Cardiac septum (tissue), 1 donor: Measurements from ENCODE around the gene CCNL2. TPM values are rescaled to one million over a fixed set of nuclear protein-coding genes. Genes with fewer than 3 reads are reported as not detected.

Experiments used
- DNase-seq: peaks from one replicate; pipeline ENCODE4 v3.0.0-alpha.2; 2020; ENCODE audit warnings: low spot score
- intact Hi-C: fragments of 100-400 bp; cut with DNase I; formaldehyde crosslinking; loops from one replicate; pipeline ENCODE4 v1.14.0; 2022
- microRNA-seq: library from miRNA; unstranded; fragments of <30 nt; microRNA quantifications from one replicate; pipeline ENCODE4 v1.2.0, GENCODE V29; 2020
- total RNA-seq: library from RNA; stranded (reverse); fragmentation: NEBNext Ultra II Directional; extraction: Animal tissue kit (Norgen Biotek cat#: 25700); gene quantifications from one replicate; pipeline ENCODE4 v1.2.1, GENCODE V29; 2021
- donor health status: DM: no; HTN: no; CAD: no.

The CCNL2 gene
- total RNA-seq, 1 donor from 2014 or later = 78.6 TPM

DNA sequence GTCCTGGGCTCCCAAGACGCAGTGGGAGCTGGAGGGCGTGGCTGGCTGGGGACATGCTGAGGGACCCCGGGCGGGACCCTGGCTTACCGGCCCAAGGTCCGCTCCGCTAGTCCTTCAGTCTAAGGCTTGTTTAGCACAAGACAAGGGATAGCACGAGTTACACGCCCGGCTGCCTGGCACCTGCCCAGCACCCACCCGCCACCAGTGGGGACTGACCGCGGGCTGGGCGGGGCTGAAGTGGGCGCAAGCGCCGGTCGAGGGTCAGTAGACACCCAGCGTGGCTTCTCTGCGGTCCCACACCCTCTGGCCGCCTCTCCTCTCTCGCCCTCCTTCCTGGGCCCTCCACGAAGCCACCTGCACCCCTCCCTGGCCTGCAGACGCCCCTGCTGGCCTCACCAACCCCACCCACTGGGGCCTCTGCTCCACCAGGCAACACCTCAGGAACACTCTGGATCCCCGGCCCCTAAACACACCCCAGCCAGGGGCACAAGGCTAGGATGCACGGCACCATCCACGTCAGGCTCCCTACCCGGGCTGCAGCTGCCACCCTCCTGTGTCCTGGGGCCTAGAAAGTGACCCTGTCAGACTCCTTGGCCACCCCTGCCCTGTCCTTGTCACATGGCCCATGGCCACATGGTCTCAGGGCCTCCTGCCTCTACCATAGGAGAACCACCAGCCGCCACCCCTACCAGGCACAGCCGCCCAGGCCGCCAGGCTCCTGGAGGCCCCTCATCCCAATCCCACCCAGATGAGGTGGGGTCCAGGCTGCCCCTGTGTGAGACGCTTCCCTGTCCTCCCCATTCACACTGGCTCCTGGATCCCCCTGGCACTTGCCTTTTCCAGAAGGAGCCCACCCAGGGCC is 62.0 kb downstream of the CCNL2 start:
- no peak for DNase-seq
- intact Hi-C loops = no loop called here

- no peak for DNase-seq
- intact Hi-C loops = no loop called here
Measured at GRCh38 chr1:1336446-1336845, 62.7 kb downstream of the CCNL2 start.

DNA sequence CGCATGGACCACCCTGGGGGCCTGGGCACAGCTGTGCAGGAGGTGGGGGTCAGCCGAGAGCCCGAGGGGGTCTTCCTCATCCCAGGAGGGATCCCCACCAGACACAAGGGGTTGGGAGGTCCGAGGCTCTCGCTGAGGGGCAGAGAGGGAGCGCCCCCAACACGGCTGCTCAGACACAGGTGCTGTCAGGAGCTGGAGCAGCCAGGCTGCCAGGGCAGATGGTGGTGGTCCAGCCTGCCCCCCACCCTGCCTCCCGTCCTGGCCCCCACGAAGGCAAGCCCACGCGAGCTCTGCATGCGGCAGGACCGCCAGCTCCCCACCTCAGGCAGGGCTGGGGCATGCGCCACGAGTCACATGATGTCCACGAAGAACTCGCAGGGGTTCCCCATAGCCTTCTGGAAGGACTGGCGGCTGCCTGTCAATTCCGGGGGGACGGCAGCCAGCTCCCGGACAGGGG is 63.3 kb downstream of the CCNL2 start:
- intact Hi-C loops = no loop called here
- DNase-seq = no peak

Small RNA genes within 50 kb of the gene (microRNA-seq; reads per million reads assigned to microRNA genes)
- not detected for gene MIR6808

Other genes with a start within 250 kb of the CCNL2 start
- 0.22 TPM for gene TTLL10, start 225.5 kb downstream of the CCNL2 start, total RNA-seq
- 0.19 TPM for gene TNFRSF18, start 192.7 kb downstream of the CCNL2 start, total RNA-seq
- gene TNFRSF4, start 185.2 kb downstream of the CCNL2 start, total RNA-seq = 4.3 TPM
- 139 TPM for gene SDF4, start 167.3 kb downstream of the CCNL2 start, total RNA-seq
- gene B3GALT6, start 167.1 kb downstream of the CCNL2 start, total RNA-seq = 11.1 TPM
- 2.6 TPM for gene C1QTNF12, start 152.6 kb downstream of the CCNL2 start, total RNA-seq
- 37.2 TPM for gene UBE2J2, start 125.5 kb downstream of the CCNL2 start, total RNA-seq
- gene SCNN1D, start 118.9 kb downstream of the CCNL2 start, total RNA-seq = 2.4 TPM
- gene ACAP3, start 91.4 kb downstream of the CCNL2 start, total RNA-seq = 60.8 TPM
- gene PUSL1, start 90.7 kb downstream of the CCNL2 start, total RNA-seq = 10.5 TPM
- 73.8 TPM for gene INTS11, start 74.7 kb downstream of the CCNL2 start, total RNA-seq
- gene CPTP, start 74.5 kb downstream of the CCNL2 start, total RNA-seq = 50.2 TPM
- gene TAS1R3, start 68.1 kb downstream of the CCNL2 start, total RNA-seq = 0.62 TPM
- gene DVL1, start 49.9 kb downstream of the CCNL2 start, total RNA-seq = 96.2 TPM
- gene MXRA8, start 40.8 kb downstream of the CCNL2 start, total RNA-seq = 30.5 TPM
- gene AURKAIP1, start 24.1 kb downstream of the CCNL2 start, total RNA-seq = 174 TPM
- gene MRPL20, start 8.0 kb upstream of the CCNL2 start, total RNA-seq = 127 TPM
- 1.8 TPM for gene ANKRD65, start 21.9 kb upstream of the CCNL2 start, total RNA-seq
- gene VWA1, start 36.4 kb upstream of the CCNL2 start, total RNA-seq = 35.3 TPM
- 0.51 TPM for gene ATAD3C, start 50.4 kb upstream of the CCNL2 start, total RNA-seq
- gene ATAD3B, start 72.4 kb upstream of the CCNL2 start, total RNA-seq = 13.7 TPM
- gene ATAD3A, start 112.8 kb upstream of the CCNL2 start, total RNA-seq = 13.7 TPM
- 5.0 TPM for gene TMEM240, start 141.3 kb upstream of the CCNL2 start, total RNA-seq
- gene SSU72, start 175.5 kb upstream of the CCNL2 start, total RNA-seq = 90.7 TPM
- 1.7 TPM for gene FNDC10, start 200.8 kb upstream of the CCNL2 start, total RNA-seq
- 82.4 TPM for gene MIB2, start 216.2 kb upstream of the CCNL2 start, total RNA-seq
- gene MMP23B, start 232.8 kb upstream of the CCNL2 start, total RNA-seq = 60.2 TPM